LoVo (cell line): ENCODE data around the gene SCRN2.
A peak's percentile ranks its signal among the peaks of the same experiment; 100 is the strongest.

Experiments
- DNase-seq: peaks from one replicate; pipeline ENCODE4 v3.0.0-alpha.2; 2016; ENCODE audit warnings: low spot score

SCRN2 gene

DNA sequence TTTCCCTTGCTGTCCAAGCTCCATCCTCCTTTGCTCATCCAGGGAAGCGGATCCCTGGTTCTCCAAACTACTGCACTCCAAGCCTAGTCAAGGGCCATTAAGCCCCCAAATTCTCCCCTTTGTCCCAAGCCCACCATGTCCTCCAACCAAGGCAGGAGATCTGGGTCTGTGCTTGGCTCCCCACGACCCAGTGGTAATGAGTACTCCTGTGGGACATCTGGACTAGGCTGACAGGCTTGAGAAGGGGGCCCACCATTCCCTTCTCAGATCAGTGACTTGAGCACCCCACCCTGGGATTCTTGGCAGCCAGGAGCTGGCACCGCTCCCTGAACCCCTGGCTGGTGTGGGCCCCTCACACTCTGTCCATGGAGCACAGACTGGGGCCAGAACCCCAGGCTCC is 36.6 kb downstream of the SCRN2 start:
- no peak for DNase-seq

DNA sequence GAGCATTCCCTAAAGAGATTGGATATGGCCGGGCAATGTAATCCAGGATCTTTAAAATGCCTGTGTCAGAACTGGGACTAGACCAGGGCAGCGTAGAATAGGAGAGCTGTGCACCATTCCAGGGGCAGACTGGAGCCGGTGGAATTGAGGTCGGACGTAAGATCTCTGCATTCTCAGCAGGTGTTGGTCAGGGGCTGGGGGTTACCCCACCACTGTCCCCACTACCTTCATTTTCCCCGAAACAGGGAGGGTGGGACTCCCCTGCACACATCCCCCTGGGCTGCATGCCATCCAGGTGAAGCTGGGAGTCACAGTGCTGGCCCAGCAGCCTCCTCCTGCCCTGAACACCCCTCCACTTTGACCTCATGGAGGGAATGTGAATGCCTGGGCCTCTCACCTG is 37.3 kb downstream of the SCRN2 start:
- DNase-seq: no peak

DNA sequence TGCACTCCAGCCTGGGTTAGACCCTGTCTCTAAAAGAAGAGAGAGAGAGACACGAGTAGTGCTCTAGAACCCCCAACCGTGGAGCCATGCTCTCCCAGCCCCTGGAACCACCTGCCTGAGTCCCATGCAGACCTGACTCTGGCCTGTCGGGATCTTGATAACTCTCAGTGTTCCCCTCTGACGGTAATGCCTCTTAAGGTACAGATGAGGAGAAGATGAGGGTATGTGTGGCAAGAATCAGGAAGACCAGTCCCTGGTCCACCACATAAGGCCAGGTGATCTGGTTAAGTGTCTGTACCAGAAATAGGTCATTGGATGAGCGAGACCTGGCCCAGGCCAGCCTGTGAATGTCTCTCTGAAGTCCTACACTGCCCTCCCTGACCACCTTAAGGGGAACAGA is 37.9 kb downstream of the SCRN2 start:
- no peak for DNase-seq

DNA sequence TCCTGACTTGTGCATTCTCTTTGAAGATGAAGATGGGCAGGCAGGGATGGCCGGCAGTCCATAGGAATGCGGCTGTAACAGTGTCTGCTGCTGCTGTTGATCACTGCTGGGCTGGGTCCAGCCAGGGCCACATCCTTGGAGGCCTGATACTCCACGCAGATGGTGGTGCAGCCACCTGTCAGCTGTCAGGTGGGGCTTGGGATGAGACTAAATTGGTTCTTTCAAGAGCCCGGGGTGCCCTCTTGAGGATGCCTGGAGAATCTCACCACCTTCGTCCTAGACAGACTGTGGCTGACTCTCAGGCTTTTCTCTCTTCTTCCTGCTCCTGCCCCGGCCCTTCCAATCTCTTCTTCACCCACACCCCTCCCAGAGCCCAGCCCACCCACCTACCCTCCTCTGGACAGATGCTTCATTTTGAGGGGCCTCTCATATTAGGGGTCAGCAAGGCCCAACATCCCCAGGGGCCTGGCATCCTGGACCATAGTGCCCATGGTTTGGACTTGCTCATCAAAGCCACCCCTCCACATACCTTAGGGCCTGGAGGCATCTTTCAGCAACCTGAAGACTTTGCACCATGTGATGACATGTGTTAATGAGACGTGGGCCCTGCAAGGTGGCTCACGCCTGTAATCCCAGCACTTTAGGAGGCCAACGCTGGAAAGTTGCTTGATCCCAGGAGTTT is 38.6 kb downstream of the SCRN2 start:
- DNase-seq: peak; percentile 53

DNA sequence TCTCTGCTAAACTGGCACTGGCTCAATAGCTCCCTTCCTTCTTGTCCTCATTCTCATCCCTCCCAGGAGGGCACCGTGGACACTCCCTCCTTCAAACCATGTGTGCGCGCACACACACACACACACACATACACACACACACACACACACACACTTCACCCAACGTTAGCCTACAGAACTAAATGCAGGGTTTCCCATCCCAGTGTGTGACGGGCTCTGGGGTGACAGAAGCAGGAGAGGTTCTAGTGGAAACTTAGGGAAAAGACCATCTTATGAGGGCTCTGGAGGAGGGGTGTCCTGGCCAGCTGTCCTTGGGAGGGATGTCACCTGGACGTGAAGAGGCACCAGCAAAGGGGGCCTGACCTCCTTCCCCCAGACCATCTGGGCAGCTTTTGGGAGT is 39.2 kb downstream of the SCRN2 start:
- no peak for DNase-seq

DNA sequence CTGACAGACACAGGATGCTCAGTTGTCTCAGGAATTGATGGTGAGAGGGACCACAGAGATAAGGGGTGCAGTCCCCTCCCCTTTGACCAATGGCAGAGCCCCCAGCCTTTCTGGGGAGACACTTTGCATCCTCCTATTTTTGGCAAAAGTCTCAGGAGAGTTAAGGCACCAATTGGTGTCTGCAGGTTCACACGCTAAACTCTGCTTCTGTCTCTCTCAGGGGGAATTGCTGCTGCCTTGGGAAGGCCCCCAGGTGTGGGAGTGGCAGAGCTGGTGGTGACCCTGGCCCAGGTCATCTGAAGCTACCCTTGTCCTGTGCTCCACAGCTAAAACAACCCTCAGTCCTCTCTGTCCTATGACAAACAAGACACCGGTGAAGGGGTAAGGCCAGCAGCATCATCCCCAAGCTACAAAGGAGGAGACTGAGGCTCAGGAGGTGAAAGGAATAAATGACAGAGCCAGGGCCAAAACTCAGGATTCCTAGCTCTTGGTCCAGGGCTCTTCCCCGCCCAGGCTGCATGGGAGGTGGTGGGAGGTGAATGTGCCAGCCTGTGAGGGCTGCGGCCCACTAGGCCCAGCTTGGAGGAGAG is 39.8 kb downstream of the SCRN2 start:
- DNase-seq: no peak

DNA sequence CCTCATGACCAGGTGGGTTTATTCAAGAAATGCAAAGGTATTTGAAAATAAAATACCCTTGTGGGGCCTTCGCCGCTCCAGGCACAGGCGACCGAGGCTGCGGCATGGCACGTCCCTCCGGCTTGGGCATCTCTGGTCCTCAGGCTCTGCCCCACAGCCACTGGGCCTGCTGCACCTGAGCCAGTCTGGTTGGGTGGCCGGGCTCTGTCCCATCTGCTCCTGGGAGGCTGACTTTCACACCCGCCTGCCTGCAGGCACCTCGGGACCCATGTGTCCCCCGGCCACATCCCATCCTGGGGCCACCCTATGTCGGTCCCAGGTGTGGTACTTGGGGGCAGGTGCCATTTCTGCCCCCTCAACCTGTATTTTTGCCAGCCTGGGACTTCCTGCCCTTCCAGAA is 40.4 kb downstream of the SCRN2 start:
- DNase-seq: no peak

DNA sequence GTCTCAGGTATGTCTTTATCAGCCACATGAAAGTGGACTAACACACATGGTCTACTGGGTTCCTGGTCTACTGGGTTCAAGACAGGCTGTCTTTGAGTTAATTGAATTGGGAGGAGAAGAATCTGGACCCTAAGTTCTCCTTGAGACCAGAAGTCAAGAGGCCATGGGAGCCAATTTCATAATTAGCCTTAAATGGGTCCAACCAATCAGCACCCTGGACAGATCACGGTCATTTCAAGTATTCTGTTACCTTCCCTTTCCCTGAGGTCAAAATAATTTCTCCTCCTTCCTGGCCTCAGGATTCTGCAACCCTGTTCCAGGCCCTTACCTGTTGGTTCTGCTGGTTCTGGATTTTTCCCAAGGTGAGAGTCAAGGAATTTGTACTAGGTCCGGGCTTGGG is 43.3 kb downstream of the SCRN2 start:
- no peak for DNase-seq

DNA sequence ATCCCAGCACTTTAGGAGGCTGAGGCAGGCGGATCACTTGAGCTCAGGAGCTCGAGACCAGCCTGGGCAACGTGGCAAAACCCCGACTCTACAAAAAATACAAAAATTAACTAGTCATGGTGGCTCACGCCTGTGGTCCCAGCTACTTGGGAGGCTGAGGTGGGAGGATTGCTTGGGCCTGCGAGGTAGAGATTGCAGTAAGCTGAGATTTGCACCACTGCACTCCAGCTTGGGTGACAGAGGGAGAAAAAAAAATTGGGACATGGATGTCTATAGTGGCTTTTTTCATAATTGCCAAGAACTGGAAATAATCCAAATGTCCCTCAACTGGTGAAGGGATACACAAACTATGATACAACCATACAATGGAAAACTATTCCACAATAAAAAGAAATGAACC is 48.1 kb downstream of the SCRN2 start:
- DNase-seq: no peak

DNA sequence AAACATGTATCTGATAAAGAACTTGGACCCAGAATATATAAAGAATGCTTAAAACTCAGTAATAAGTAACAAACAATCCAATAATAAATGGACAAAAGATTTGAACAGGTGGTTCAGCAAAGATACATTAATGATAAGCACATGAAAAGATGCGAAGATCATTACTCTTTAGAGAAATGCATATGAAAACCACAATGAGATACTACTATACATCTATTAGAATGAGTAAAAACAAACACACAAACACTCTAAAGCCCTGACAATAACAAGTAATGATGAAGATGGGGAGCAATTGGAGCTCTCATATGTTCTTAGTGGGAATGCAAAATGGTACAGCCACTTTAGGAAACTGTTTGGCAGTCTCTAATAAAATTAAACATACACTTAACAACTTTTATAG is 48.6 kb downstream of the SCRN2 start:
- no peak for DNase-seq

DNA sequence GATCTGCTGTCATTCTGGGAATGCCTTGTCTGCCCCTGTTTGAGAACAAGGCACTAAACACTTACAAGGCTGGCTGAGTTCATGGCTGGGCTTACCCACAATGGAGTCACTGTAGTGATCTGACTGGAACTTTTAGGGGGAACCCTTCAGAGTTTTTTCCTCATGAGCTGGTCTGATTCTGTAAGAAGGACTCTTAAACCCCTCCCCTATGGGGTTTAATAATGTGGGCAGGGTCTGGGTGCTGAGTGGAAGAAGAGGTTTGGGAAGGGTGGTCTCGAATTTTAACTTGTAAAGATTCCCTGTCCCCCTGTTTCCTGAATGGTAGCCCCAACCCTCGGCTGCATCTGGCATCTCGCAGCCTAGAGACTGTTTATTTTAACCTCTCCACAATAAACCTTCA is 50.0 kb downstream of the SCRN2 start:
- no peak for DNase-seq

DNA sequence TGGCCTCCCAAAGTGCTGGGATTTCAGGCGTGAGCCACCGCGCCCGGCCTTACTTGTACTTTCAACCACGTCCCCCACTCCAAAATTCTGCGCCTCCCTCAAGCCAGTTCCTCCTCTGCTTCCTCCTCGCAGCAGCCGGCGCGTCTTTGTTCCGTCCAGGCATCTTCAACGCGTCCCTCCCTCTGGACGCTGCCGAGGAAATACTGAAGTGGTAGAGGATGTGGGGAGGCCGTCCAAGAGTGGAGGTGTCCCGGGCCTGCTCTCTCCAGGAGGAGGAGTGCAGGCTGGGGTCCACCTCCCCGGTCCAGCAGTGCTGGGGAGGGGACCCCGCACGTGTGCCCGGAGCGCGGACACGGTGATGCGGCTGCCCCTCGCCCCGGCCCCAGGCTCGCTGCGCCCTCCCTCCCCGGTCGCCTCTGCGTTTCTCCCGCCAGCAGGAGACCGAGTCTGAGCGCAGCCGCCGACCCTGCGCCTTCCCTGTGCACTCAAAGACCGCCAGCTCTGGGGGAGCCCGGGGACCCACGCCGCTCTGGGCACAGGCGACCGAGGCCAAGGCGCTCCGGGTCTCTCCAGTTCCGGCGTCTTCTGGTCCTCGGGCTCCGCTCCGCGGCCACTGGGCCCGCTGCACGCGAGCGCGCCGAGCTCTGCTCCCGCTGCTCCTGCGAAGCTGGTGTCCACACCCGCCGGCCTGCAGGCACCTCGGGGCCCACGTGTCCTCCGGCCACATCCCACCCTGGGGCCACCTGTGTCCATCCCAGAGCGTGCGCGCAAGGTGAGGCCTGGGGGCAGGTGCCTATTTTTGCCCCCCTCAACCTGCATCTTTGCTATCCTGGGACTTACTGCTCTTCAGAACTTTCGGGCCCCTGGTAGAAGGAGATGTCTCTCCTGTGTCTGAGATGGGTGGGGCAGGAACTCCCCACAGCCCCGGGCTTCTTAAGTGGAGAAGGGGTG is 51.2 kb downstream of the SCRN2 start:
- DNase-seq: no peak
